NCI-H774 (cell line): ENCODE data around the gene PDE6B.
"Not testable (repeated sequence)": the region's sequence is repeated elsewhere in the genome, so short reads cannot be mapped to it uniquely, and the experiment has no call there.

Experiments
- DNase-seq: peaks from one replicate; lab custom pipeline; 2025; lab: John Stamatoyannopoulos, UW

Gene PDE6B

DNA sequence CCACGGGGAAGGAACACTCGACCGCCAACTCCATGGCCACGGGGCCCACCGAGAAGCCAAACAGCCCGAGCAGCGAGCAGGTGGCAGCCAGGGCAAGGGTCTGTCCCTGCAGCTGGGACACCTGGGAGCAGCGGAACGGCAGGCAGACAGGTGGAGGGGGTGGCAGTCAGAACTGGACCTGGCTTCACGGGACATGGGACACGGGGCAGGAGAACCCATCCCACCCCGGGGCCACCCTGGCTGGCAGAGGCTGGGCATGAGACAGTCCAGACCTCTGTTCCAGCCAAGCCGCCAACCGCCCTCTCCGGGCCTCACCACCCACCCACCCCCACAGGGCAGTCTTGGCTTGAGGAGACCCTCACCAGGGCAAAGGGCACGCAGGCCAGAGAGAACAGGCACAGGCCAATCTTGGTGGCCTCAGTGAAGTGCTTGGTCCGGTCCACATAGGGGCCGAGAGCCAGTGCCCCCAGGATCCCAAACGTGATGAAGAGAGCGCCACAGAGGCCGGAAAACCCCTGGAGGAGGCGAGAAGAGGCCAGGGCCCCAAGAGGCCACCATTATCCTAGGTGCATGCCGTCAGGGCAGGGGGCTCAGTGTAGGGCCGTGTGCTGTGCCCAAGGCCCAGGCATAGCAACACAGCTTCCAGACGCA, 58.0 kb downstream of the PDE6B start:
- DNase-seq, result no peak

DNA sequence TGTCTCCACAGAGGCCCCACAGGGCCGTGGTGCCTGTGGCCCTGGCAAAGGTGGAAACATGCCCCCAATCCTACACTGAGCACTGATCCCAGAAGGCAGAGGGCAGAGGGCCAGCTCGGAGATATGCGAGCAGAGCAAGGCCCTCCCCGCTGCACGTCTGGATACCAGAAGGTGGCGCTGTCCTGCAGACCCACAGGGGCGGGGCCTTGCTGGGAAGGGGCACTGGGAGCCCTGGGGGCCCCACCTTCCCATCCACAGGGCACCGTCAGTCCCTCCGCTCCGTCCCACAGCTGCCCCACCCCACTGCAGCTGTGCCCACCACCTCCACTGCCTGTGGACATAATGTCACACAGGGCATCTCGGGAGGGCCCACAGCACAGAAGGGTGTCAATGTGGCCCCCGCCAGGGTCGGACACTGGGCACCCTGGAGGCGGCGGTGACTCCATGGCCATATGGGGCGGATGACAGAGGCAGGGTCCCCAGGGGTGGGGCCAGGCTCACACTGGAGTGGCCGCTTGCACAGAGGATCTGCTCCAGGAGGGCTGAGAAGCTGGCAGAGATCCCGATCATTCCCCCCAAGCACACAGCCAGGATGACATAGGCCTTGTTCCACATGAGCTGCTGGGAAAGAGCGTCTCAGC, 58.7 kb downstream of the PDE6B start:
- peak; percentile 41 for DNase-seq

DNA sequence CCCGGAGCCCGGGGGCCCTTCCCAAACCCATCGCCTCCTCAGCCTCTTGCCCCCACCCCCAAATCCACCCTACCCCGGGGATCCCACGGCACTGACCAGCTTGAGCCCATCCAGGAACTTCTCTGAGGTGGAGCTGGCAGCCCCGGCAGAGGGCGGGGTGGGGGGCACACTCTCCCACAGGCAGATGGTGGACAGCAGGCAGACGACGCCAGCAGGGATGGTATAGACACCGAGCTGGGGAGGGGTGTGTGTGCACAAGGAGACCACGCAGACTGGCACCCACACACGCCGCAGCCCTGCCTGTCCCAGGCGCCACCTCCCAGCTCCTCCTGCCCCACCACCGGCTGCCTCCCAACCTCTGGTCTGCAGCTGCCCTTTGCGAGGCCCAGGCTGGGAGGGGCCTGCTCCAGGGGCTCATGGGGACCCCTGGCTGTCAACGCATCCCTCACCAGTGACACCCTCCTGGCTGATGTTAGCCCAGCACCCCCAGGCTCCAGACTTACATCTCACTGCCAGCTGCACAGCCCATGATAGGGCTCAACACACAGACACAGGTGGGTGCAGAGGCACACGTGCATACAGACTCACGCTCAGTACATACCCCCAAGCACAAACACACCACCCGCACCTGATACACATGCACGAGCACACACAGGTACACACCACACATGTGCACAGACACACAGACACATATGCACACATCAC, 59.4 kb downstream of the PDE6B start:
- DNase-seq, result no peak

DNA sequence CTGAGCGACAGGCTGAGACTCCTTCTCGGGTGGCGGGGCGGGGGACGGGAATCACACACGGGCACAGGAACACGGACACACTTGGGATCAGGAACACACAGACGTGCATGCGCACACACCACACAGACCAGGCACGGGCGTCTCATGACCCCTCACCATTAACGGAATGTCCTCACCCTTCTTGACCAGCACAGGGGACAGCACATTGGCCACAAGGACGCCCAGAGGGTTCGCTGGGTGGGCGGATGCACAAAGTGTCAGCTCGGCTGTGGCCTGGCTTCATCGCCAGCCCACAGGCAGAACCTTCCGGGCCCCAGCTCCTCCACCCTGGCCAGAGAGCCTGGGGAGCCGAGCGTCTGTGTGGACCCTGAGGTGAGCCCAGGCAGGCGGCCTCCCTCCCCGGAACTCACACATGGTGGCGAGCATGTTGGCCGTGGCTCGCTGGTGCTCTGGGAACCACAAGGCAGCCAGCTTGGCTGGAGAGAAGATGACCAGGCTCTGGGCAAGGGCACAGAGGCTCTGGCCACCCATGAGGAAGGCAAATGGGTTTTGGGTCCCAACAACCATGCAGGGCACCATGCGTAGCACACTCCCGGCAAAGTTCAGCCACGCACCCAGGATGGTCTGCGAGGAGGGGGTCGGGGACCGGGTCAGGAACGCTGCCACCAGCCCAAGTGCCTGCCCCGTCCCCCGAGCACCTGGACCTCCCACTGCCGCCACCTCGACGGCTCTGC, 60.5 kb downstream of the PDE6B start:
- DNase-seq, result no peak

DNA sequence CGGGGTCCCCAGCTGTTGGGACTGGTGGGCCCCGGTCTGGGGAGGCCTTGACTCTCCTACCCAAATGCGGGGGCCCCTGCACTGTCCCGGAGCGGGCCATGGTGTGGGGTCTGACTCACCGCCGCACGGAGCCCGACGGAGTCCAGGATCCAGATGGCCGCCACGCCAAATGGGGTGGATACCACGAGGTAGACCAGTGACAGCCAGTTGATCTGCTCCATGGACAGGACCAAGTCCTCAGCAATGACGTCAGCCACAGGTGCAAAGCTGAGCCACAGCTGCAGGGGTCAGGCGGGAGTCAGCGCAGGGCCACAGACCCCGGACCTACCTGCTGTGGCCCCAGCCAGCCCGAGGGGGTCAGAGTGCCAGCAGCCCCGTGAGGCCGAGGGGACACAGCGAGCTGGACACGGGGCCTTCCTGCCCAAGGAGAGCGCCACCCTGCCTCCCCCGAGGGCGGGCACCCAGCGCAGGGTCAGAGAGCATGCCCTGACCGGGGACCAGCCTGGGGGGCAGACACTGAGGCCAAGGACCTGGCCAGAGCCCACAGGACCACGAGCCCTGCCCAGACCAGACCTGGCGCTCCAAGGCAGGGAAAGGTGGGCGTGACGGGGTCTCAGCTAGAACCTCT, 61.2 kb downstream of the PDE6B start:
- DNase-seq, result no peak

DNA sequence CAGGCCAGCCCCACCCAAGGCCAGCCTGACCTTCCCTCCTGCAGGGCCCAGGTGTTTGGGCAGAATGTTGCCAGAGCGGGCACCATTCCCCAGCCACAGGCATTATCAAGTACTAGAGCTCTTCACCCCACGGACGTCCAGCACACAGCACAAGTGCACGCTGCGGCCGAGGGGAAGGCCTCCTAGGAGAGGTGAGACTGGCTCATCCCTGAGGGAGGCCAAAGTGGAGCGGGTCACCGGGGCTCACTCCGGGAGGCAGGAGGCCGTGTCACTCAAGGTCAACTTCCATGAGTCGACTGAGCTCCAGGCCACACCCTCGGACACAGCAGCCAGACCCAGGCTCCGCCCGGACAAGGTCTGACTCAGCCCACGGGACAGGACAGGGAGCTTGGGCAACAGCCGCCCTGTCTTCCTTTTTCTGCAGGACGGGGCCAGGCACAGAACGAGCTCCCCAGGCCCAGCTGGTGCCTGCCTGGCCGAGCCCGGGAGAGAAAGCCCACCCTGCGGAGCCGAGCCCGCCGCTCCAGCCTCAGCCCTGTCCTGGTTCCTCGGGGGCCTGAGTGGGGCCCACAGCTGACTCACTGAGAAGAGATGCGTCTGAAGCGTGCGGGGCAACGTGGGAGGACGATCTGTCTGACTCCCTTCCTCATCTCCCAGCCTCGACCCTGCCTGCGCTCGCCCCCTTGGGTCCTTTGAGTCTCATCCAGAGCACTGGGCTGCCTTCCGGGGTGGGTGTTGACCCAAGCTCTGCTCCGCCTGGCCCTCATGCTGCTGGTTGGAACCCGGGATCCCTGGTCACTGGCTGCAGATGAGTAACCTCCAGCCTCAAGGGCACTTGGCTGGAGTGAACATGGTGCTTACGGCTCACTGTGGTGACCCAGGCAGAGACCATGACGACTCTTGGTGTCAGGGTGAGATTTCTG, 61.9 kb downstream of the PDE6B start:
- no peak for DNase-seq

DNA sequence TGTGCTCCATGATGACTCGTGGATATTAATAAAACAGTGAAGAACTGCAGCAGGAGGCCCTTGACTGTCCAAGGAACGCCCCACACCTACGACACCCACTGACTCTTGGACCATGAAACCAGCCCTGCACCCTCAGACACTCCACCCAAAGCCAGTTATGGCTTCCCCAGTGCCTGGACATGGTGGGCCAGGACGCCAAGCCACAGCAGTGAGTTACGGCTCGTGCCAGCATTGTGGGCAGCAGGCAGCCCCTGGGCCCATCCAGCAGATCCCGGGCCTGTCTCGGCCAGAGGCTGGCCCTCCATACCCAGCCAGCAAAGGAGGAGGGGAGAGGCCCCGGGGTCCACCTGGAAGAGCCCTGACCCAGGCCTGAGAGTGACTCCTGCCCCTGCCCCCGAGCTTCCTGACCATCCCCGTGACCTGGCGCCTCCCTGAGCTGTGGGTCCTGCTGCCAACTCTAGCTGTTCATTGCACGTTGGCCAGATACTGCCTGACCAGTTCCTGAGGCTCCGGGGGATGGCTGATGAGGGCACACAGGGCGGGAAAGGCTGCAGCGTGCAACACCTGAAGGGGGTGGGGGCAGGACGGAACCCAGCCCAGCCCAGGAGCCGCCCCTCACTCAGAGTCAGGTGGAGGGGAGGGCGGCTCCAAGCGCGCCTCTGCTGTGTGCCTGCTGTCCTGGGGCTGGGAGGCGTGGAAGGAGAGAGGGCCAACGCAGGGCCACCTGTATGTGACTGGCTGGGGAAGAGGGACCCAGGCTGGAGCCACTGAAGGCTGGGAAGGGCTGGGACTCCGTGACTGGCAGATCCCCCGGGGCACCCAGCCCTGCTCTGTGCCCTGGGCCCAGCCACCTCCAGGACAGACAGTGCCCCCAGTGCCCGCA, 62.8 kb downstream of the PDE6B start:
- no peak for DNase-seq

DNA sequence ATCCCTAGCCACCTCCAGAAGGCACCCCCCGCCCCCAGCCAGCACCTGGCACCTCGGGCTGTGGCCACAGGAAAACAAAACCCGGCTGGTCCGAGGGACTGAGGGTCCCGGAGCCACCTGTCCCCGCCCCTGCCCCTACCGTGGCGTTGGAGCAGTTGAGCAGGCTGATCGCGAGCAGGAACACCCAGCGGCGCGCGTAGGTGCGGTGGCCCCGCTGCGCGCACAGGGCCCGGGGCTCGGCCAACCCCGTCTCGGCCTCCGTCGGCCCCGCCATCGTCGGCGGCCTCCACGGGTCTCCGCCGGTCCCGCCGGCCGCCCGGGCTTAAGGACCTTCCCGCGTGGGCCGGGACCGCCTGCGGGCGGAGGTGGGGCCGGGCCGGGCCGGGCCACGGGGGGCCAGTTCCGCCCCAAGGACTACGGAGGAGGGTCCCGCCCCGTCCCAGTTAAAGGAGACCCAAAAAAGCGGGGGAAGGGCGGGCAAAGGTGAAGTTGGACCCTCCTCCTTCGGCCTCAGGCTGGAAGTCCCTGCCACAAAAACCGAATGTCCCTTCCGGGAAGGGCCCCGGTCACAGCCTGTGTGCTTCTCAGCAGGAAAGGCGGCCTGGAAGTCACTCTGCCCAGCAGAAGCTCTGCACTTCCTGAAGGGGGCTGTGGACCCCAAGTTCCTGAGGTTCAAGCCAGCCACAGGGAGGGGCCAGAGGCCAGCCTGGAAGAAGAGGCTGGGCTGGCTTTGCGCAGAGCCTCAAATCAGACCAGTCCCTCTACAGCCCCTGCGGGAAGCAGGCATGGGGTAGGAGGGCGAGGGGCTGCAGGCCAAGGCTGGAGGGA, 63.7 kb downstream of the PDE6B start, which contains the start of gene SLC49A3:
SLC49A3 (minus strand) TSS at position 298 of the 828 bp plus-strand sequence; CDS start at position 274, 24 bp downstream.
- no peak for DNase-seq

DNA sequence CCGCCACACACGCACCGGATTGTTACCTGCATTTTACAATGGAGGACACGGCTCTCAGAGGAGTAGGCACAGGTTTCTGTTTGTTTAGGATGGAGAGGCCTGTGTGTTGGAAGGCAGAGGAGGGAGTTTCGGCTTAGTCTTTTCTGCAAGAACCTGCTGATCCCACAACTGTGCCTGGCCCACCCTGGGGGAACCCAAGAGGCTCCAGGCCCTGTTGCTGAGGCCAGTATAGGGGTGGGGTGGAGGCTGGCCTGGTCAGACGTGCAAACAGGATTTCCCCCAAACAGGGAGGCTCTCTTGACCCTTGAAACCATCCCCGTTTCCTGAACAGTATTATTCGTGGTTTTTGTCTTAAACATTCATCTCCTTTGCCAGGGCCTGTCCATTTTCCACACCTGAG, 64.3 kb downstream of the PDE6B start:
- DNase-seq, result no peak

DNA sequence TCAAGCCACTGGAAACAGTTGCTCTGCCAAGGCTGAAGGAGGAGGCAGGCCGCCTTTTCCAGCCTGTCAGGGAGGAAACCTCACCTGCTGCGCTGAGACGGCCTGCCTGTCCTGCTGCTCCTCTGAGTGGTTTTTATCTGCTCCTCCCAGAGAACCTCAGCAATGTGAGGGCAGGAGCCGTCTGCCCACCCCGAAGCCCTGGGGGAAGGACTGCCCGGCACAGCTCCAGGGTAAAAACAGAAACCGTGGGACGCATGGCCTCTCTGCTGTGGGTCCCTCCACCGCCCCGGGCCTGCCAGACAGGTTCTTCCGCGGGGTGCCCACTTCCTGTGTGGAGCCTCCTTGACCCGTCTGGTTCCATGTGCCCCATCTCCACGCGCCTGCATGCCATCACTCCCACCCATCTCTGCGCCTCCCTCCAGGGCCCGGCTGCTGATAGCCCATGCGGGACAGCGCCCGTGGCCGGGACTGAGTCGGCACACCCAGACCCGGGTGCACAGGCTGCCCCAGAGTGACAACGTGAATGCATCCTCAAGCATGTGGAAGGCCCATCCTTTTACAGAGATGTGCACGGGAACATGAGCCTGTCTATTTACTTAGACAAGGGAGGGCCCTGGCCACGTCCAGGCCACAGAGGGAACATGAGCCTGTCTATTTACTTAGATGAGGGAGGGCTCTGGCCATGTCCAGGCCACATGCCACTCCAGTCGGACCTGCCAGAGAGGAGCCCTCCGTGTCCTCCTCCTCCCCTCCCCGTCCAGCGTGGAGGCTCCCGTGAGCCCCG, 67.6 kb downstream of the PDE6B start:
- no peak for DNase-seq

DNA sequence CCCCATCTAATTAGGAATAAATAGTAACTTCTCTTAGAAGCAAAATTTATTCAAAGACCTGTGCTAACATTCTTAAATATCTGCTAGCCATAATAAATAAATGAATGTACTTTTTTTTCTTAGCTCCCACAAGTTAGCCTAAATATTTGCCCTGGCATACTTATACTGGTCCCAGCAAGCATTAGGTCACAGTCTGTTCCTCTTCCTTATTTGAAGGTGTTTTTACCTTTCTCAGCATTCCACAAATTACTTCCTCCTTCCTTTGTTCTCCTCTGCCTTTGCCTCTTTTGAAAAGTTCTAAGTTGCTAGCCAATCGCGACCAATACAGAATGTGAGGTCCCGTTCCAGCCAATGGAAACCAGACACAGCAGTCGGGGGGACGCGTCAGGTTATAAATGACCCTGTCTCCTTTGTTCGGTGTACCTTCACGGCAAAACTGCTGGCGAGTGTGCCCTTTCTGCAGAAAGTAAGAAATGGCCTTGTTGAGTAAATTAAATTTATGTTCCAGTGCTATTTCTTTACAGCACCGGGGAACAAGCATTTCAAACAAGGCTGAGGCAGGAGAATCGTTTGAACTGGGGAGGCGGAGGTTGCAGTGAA, 69.1 kb downstream of the PDE6B start:
- DNase-seq, result not testable (repeated sequence)

DNA sequence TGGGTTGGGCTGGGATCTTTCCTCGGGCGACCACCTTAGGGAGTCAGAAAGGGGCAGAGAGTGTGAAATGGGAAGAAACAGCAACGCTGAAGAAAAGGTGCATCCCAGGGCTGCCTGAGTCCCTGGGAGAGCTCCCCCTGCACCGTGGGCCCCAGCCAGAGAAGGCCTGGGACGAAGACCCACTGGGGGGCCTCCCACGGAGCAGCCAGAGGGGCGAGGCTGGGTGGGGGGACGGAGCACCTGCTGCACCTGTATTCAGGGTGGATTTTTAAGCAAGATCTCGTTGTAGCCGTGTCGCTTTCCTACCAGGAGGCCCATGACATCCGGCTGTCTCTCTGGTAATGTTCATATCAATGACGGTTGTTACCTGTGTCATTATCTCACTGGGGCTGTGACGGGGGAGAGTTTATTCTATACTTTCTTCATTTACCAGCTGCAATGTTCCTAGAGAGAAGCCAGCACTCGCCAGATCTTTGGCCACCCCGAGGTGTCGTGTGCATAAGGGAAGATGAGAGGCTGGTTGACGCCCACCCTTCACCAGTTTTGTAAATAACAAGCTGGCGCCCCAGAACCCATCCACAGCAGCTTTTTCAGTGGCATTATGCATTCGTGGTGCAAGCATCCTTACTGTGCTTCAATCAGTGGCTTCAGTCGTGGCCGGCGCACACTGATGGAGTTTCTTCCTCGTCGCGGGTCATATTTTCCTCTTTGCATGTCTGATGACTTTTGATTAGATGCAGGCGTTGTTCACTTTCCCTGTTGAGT, 74.6 kb downstream of the PDE6B start:
- DNase-seq, result no peak

DNA sequence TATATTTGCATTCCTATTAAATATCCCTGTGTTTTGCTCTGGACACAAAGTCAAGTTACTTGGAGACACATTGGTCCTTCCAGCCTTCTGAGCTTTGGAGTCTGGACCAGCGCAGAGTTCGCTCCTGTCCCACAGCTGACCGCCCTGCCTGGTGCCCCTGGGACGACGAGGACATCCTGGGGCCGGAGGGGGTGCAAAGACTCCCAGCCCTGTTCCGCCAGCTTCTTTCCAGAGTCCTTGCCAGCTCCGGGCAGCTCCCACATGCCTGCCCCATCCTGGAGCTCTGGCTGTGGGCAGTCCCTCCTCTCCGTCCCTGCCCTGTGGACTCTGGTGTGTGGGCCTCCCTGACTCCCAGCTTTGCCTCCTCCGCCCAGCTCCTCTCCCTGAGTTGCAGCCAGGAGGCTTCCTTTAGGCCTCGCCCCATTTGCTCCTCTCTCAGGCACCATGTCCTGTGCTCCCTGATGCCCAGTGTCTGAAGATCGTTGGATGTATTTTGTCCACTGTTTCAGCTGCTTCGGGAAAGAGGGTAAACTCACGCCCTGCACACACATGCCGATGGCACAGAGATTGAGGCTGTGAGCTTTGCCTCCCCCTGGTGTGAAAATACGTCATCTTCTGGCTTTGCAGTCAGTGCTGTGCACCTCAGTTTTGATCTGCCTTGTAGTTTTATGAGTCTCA, 75.4 kb downstream of the PDE6B start:
- DNase-seq, result no peak

DNA sequence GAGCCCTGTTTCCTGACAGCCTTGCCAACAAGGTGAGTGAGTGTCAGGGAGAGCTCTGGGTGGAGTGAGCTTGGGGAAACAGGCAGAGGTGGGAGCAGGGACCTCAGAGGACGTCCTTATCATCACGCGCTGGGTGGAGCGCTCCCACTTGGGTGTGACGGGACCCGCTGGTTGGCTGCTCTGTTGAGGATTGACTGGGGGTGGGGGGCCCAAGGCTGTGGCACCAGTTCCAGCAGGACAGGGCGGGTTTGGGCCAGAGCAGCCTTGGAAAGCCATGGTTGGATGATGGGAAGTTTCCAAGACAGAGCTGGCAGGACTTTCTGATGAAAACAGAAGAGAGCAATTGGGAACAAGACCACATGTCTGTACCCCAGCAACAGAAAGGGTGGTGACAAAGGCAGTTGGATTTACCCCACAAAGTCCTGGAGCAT, 77.3 kb downstream of the PDE6B start:
- no peak for DNase-seq

DNA sequence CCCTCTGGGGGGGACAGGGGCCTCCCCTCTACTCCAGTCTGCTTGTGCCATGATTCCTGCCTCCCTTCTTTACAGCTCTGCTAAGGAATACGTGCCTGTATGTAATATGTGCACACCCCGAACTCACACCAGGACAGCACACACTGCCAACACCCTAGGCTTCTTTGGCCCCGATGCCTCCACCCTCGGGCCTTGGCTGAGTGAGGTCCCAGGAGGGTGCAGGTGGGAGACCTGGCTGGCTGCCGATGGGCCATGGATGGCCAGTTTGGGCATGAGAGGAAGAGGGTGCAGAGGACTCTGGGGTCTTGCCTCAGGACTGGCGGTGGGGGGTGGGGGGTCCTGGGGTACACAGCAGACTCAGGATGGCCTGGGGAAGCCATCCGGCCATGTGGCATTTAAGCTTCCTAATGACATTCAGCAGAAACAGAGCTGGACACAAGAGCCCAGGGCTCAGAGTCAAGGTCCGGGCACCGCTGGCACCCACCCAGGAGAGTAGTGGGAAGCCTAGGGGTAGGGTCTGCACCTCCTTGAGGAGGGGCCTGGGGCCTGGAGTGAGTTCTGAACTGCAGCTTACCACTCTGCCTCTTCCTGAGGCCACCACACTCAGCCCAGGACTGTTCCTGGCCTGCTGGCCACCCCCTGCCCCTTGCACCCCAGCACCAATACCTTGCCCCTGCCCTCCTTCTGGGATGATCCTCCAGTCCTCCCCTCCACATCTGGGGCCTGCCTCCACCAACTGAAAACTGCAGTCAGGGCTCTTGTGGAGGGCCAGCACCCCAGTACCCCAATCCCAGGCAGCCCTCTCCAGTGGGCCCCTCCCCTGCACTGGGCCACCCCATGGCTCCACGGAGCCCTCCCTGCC, 78.2 kb downstream of the PDE6B start:
- no peak for DNase-seq
